Panc1 (cell line): ENCODE results near the gene ARHGAP12. TPM values are rescaled to one million over a fixed set of nuclear protein-coding genes. Genes with fewer than 3 reads are reported as not detected.

Experiments used
- ATAC-seq: fragments of 200-7000 bp; cut with Tn5 transposase; 2 replicates; pipeline ENCODE4 v1.9.1; 2020; ENCODE audit warnings: mild to moderate bottlenecking, moderate library complexity
- BruUV-seq: library from RNA; stranded (reverse); fragments of 400-500 nt; replicated peaks from 2 replicates; lab custom pipeline; 2021; lab: Mats Ljungman, UMichigan
- CTCF ChIA-PET: fragments of 300-600 bp; sonication (Branson Sonifier 250); formaldehyde crosslinking; loops from one replicate; lab custom pipeline; 2022; ENCODE audit warnings: antibody characterized with exemption; lab: Charles Lee
- POLR2A ChIA-PET: fragments of 300-600 bp; sonication (Branson Sonifier 250); formaldehyde crosslinking; loops from one replicate; lab custom pipeline; 2022; ENCODE audit warnings: antibody characterized with exemption; lab: Charles Lee
- DNase-seq: peaks from one replicate; pipeline ENCODE4 v3.0.0-alpha.2; 2010; ENCODE audit warnings: low read depth, low spot score
- H3K27ac ChIP-seq: 2 replicates; pipeline ENCODE4 v1.5.1; 2011; ENCODE audit warnings: mild to moderate bottlenecking, low read length, inconsistent platforms
- H3K27me3 ChIP-seq: fragments of 200-500 bp; sonication (Bioruptor generic); 2 replicates; pipeline ENCODE4 v1.6.0; 2014; ENCODE audit warnings: low read length, inconsistent platforms; ENCODE audit not compliant: control insufficient read depth, insufficient read depth
- H3K36me3 ChIP-seq: fragments of 200-500 bp; sonication (Bioruptor generic); 2 replicates; pipeline ENCODE4 v1.5.1; 2014; ENCODE audit warnings: inconsistent platforms, mild to moderate bottlenecking, low read length, moderate library complexity; ENCODE audit not compliant: control insufficient read depth, insufficient read depth
- H3K4me1 ChIP-seq: 2 replicates; pipeline ENCODE4 v1.5.1; 2011; ENCODE audit warnings: inconsistent platforms, mild to moderate bottlenecking, low read length, moderate library complexity; ENCODE audit not compliant: control insufficient read depth, insufficient read depth
- H3K4me3 ChIP-seq, 2 experiments: 2 replicates each; pipeline ENCODE4 v1.5.1; 2011 to 2012; ENCODE audit warnings: low read depth in 2 of 2, low read length in 2 of 2, mild to moderate bottlenecking in 2 of 2, inconsistent platforms in 1 of 2, moderate library complexity in 1 of 2
- H3K9me3 ChIP-seq: fragments of 200-500 bp; sonication (Bioruptor generic); 2 replicates; pipeline ENCODE4 v1.5.1; 2014; ENCODE audit warnings: low read depth, mild to moderate bottlenecking, inconsistent platforms, low read length, moderate library complexity; ENCODE audit not compliant: control insufficient read depth, insufficient read depth
- POLR2AphosphoS5 ChIP-seq: IDR thresholded peaks from 2 replicates; pipeline ENCODE4 v1.6.1; 2012; ENCODE audit warnings: mild to moderate bottlenecking, low read depth, low read length, moderate library complexity
- REST ChIP-seq, 2 experiments: IDR thresholded peaks; 2 replicates each; pipeline ENCODE4 v1.6.1; 2011 to 2012; ENCODE audit warnings: low read depth in 2 of 2, control low read depth in 1 of 2, low read length in 1 of 2, mild to moderate bottlenecking in 1 of 2, moderate library complexity in 1 of 2; ENCODE audit not compliant: insufficient read depth in 1 of 2
- SIN3A ChIP-seq: IDR thresholded peaks from 2 replicates; pipeline ENCODE4 v1.6.1; 2012; ENCODE audit warnings: low read depth, mild to moderate bottlenecking, low read length, moderate library complexity, borderline replicate concordance; ENCODE audit not compliant: insufficient read depth
- TCF7L2 ChIP-seq: IDR thresholded peaks from 2 replicates; pipeline ENCODE4 v1.6.1; 2011; ENCODE audit warnings: mild to moderate bottlenecking, low read depth, low read length, inconsistent platforms
- in situ Hi-C: cut with HindIII; loops from 2 replicates; pipeline ENCODE4 v1.10.0; 2016; ENCODE audit warnings: low sequenced_read_pairs, low pct_unique_long_range_greater_than_20kb
- intact Hi-C: fragments of 100-400 bp; cut with micrococcal nuclease; formaldehyde crosslinking; loops from one replicate; pipeline ENCODE4 v1.10.0; 2022; ENCODE audit not compliant: unreplicated experiment
- total RNA-seq: library from RNA; stranded (reverse); gene quantifications from one replicate; pipeline ENCODE4 v1.2.1, GENCODE V29; 2021; ENCODE audit not compliant: unreplicated experiment
- TF ChIP-seq, protein P1 (sequence below): fragments of 450-650 bp; IDR thresholded peaks from 2 replicates; pipeline ENCODE4 v1.5.1; 2017; ENCODE audit warnings: mild to moderate bottlenecking

Gene ARHGAP12
- total RNA-seq, 1 experiment from 2014 or later = 22.9 TPM

DNA sequence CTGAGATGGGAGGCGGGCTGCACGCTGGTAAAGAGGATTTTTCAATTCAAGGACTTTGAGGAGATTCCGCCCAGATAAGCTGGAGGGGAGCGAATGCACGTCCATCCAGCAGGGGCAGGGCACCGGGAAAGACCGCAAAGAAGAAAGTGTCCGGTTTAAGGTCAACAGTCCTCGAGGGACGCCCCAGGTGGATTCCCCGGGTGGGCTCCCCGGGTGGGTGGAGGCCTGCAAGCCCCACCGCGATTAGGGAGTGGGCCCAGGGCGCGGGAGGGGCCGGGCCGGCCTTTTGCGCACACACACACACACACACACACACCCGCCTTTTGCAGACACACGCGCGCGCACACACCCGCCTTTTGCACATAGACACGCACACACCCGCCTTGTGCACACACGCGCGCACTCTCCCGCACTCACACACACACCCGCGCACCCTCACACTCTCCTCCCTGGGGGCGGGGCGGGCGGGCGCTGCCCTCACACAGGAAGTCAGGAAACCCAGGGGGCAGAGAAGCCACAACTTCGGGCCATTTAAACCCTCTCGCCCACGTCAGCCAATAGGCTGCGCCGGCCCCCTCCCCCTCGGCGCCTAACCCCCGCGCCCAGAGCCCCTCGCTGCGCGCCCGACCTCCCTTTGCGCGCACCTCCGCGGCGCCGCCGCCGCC lies 615 bp downstream of the ARHGAP12 start:
- intact Hi-C loops (loop anchor here (5.0 kb wide), 1 partner anchor 61 kb away; no protein-coding TSS in a partner anchor), in situ Hi-C loops (no loop called here)
- CTCF ChIA-PET = interaction anchor here (1.0 kb wide), 1 partner anchor 66 kb away, joined by 4 read pairs; no protein-coding TSS in a partner anchor
- ATAC-seq = peak; percentile 75
- POLR2A ChIA-PET = interaction anchor here (0.6 kb wide), 1 partner anchor 8 kb away, joined by 3 read pairs; no protein-coding TSS in a partner anchor
- H3K9me3 ChIP-seq = no peaks in the 10 kb centered on the region
- peak overlapping the region; percentile 82 for H3K27ac ChIP-seq
- H3K36me3 ChIP-seq = no peaks in the 10 kb centered on the region; the same call in 1 of the 2 replicates
- TF ChIP-seq SIN3A = no peak
- TF ChIP-seq POLR2AphosphoS5 = peak; percentile 1; the same call in 1 of the 2 replicates
- TF ChIP-seq, protein P1, sequence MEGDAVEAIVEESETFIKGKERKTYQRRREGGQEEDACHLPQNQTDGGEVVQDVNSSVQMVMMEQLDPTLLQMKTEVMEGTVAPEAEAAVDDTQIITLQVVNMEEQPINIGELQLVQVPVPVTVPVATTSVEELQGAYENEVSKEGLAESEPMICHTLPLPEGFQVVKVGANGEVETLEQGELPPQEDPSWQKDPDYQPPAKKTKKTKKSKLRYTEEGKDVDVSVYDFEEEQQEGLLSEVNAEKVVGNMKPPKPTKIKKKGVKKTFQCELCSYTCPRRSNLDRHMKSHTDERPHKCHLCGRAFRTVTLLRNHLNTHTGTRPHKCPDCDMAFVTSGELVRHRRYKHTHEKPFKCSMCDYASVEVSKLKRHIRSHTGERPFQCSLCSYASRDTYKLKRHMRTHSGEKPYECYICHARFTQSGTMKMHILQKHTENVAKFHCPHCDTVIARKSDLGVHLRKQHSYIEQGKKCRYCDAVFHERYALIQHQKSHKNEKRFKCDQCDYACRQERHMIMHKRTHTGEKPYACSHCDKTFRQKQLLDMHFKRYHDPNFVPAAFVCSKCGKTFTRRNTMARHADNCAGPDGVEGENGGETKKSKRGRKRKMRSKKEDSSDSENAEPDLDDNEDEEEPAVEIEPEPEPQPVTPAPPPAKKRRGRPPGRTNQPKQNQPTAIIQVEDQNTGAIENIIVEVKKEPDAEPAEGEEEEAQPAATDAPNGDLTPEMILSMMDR = peak; percentile 33
- H3K4me3 ChIP-seq = peak overlapping the region; percentile 73 to 88
- H3K27me3 ChIP-seq = no peaks in the 10 kb centered on the region
- H3K4me1 ChIP-seq = peaks cover 15% of the 10 kb centered on the region
- no peak for DNase-seq
- BruUV-seq = no TSS peak

- intact Hi-C loops (loop anchor here (5.0 kb wide), 1 partner anchor 60 kb away; no protein-coding TSS in a partner anchor), in situ Hi-C loops (no loop called here)
- TF ChIP-seq POLR2AphosphoS5 (no peak), SIN3A (no peak), TCF7L2 (0 out of 2 replicates have a peak, but pooled peaks have one; percentile 14)
- TF ChIP-seq, protein P1 = no peak
- ChIA-PET POLR2A (interaction anchor here (0.6 kb wide), 1 partner anchor 9 kb away, joined by 3 read pairs; no protein-coding TSS in a partner anchor), CTCF (no interaction called here)
- peak overlapping the region; percentile 73 to 88 for H3K4me3 ChIP-seq
- H3K36me3 ChIP-seq = no peaks in the 10 kb centered on the region; the same call in 1 of the 2 replicates
- ATAC-seq (peak; percentile 5), DNase-seq (no peak)
- no TSS peak for BruUV-seq
- H3K9me3 ChIP-seq = no peaks in the 10 kb centered on the region
- peaks cover 15% of the 10 kb centered on the region for H3K4me1 ChIP-seq
- peak overlapping the region; percentile 82 for H3K27ac ChIP-seq
- H3K27me3 ChIP-seq = no peaks in the 10 kb centered on the region
These were observed 1.1 kb downstream of the ARHGAP12 start for GRCh38 chr10:31927565-31927883.

DNA sequence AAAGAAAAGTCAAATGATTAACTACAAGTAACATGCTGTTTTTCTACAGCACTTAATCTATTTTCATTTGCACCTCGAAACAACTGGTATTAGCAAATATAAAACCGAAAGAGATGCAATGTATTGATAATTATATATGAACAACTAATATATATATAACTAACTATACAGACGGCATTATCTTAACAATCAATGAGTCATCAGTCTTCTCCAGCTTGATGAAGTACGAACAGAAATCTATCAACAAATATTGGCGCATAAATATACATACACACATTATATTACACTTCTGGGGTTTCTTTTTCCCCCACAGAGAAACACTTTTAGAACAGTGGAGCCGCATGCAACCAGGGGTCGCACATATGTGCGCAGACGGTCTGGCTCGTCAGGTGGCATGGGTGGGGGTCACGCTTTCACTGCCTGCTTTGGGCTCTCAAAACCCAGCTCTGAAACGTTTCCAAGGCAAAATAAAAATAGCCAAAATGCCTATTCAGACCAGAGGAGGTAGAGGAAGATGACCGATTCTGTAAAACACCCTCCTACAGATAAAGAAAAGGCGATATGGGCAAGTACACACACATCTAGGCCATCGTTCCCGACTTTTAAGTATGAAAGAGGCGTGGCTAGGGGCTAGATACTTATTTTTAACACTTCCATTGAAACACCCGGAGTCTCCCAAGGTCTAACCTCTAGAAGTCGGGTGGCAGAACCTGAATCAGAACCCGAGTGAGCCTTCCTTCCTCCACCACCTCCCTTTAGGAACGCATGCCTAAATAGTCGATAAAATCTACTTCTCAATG lies 1.7 kb downstream of the ARHGAP12 start:
- peaks cover 15% of the 10 kb centered on the region for H3K4me1 ChIP-seq
- intact Hi-C loops = loop anchor here (5.0 kb wide), 1 partner anchor 60 kb away; no protein-coding TSS in a partner anchor
- POLR2A ChIA-PET = no interaction called here
- in situ Hi-C loops = no loop called here
- no peaks in the 10 kb centered on the region for H3K9me3 ChIP-seq
- DNase-seq = no peak
- no peak for TF ChIP-seq REST (IDR thresholded peaks at IDR 0.05; ENCODE audit: insufficient read depth in 1 of 2, low read depth in 2 of 2, low read length in 1 of 2)
- TF ChIP-seq TCF7L2 = no peak
- TF ChIP-seq SIN3A = no peak
- no peak for TF ChIP-seq POLR2AphosphoS5
- TF ChIP-seq, protein P1 = no peak
- no peaks in the 10 kb centered on the region for H3K27me3 ChIP-seq
- no peak for ATAC-seq
- no TSS peak for BruUV-seq
- CTCF ChIA-PET = no interaction called here
- H3K27ac ChIP-seq = peak overlapping the region; percentile 82
- no peaks in the 10 kb centered on the region; the same call in 1 of the 2 replicates for H3K36me3 ChIP-seq
- H3K4me3 ChIP-seq = peak overlapping the region; percentile 73 to 88
